ENCODE data around the gene TRAF3IP3. TPM values are rescaled to one million over a fixed set of nuclear protein-coding genes. Genes with fewer than 3 reads are reported as not detected.

The TRAF3IP3 gene
- total and polyA plus RNA-seq, 2 donors (not counting 3 experiments of a cell fraction or from before 2014, with no cell fraction given), result not detected

DNA sequence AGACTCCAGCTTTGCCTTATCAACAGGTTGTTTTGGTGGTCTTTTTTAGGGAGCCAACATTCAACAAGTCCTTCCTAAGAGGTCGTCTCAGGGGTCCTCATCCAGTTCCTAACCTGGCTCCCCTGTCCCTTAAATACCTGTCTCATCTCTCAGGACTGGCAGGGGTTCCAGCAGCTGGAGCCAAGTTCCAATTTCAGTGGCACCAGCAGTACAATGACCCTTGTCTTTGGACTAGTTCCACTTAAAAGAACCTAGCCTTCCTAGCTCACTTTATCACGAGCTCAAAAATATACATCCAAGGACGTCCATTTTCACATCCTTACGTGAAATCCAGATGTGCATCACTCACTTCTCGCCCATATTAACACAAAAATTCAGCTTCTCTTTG is 18.7 kb upstream of the TRAF3IP3 start:
- H3K4me3 ChIP-seq (replicated peaks in 1 of 3; ENCODE audit: insufficient read depth in 1 of 3, low read depth in 1 of 3, low read length in 3 of 3), result no peak overlapping the region
- intact Hi-C loops (cut with micrococcal nuclease), result no loop called here
- CTCF ChIA-PET, result interaction anchor here (0.7 to 2.1 kb wide), 4 partner anchors 10 to 168 kb away, joined by 3 to 5 read pairs (median 4); no protein-coding TSS in a partner anchor

More for the DNA sequence above, 18.7 kb upstream of the TRAF3IP3 start:
- H2AFZ ChIP-seq (ENCODE audit: low read depth, low read length), result no peak overlapping the region
- H3K4me2 ChIP-seq (ENCODE audit: insufficient read depth, low read length), result no peak overlapping the region
- H4K20me1 ChIP-seq (replicated peaks; ENCODE audit: control insufficient read depth, extremely low read depth, insufficient read depth, low read length), result no peaks in the 10 kb centered on the region
- no peak for TF ChIP-seq POLR2AphosphoS5 (IDR thresholded peaks at IDR 0.05; ENCODE audit: insufficient read depth, low read depth, low read length)
- no peak for TF ChIP-seq JUN (IDR thresholded peaks at IDR 0.05; ENCODE audit: borderline replicate concordance, insufficient read depth, insufficient read length, low read depth)
- no peak for TF ChIP-seq MAX (IDR thresholded peaks at IDR 0.05; ENCODE audit: insufficient read depth, insufficient read length)
- no peak for TF ChIP-seq FOS (IDR thresholded peaks at IDR 0.05; ENCODE audit: borderline replicate concordance, insufficient read depth, low read length)
- no peak for TF ChIP-seq POLR2A (IDR thresholded peaks at IDR 0.05; ENCODE audit: low read depth, low read length)
- TF ChIP-seq, protein P1, sequence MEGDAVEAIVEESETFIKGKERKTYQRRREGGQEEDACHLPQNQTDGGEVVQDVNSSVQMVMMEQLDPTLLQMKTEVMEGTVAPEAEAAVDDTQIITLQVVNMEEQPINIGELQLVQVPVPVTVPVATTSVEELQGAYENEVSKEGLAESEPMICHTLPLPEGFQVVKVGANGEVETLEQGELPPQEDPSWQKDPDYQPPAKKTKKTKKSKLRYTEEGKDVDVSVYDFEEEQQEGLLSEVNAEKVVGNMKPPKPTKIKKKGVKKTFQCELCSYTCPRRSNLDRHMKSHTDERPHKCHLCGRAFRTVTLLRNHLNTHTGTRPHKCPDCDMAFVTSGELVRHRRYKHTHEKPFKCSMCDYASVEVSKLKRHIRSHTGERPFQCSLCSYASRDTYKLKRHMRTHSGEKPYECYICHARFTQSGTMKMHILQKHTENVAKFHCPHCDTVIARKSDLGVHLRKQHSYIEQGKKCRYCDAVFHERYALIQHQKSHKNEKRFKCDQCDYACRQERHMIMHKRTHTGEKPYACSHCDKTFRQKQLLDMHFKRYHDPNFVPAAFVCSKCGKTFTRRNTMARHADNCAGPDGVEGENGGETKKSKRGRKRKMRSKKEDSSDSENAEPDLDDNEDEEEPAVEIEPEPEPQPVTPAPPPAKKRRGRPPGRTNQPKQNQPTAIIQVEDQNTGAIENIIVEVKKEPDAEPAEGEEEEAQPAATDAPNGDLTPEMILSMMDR (IDR thresholded peaks at IDR 0.05; ENCODE audit: extremely low read depth in 1 of 2, insufficient read depth in 1 of 2, low read depth in 1 of 2, low read length in 2 of 2), result no peak
- no peak for TF ChIP-seq EZH2 (IDR thresholded peaks at IDR 0.05; ENCODE audit: borderline replicate concordance, low read depth, low read length, severe bottlenecking)
- TF ChIP-seq GATA2 (IDR thresholded peaks at IDR 0.05; ENCODE audit: insufficient read depth, insufficient read length, low read depth, low read length), result no peak
- H3K9me1 ChIP-seq (replicated peaks; ENCODE audit: control insufficient read depth, extremely low read depth, insufficient read depth, low read length), result no peaks in the 10 kb centered on the region
- no TSS peak for BruUV-seq (replicated peaks)
- H3K27ac ChIP-seq (ENCODE audit: insufficient read depth, low read depth, low read length), result no peak overlapping the region
- H3K79me2 ChIP-seq (ENCODE audit: control insufficient read depth, insufficient read depth, low read length), result no peaks in the 10 kb centered on the region
- H3K9ac ChIP-seq (replicated peaks; ENCODE audit: extremely low read depth, insufficient read depth, low read length), result no peak overlapping the region
- POLR2A ChIA-PET, result no interaction called here
- dilution Hi-C loops (cut with MboI; ENCODE audit: extremely low pct_ligation_motif_present, low sequenced_read_pairs), result no loop called here
- no peak for DNase-seq (ENCODE audit: low read depth, low spot score)
- H3K36me3 ChIP-seq (ENCODE audit: control insufficient read depth in 2 of 2, extremely low read depth in 1 of 2, insufficient read depth in 2 of 2, low read length in 2 of 2), result no peaks in the 10 kb centered on the region
- H3K4me1 ChIP-seq (ENCODE audit: control insufficient read depth, extremely low read depth, insufficient read depth, low read length), result no peaks in the 10 kb centered on the region
- peaks cover 0 to 11% of the 10 kb centered on the region in 2 experiments for H3K27me3 ChIP-seq (ENCODE audit: control insufficient read depth in 2 of 2, insufficient read depth in 2 of 2, low read length in 2 of 2)
- H3K9me3 ChIP-seq (replicated peaks; ENCODE audit: control insufficient read depth, insufficient read depth, low read length), result no peaks in the 10 kb centered on the region
- no peak for FAIRE-seq
